B cell (primary cell): Measurements from ENCODE around the gene MRC2. TPM values are rescaled to one million over a fixed set of nuclear protein-coding genes. Genes with fewer than 3 reads are reported as not detected.

Experiments
- ATAC-seq: fragments of 200-7000 bp; cut with Tn5 transposase; one replicate; pipeline ENCODE4 v1.10.0; 2021; ENCODE audit warnings: low read depth, mild to moderate bottlenecking, moderate number of reproducible peaks, moderate library complexity
- CTCF ChIA-PET: fragments of 350-600 bp; sonication (Branson Sonifier 250); formaldehyde crosslinking; loops from one replicate; lab custom pipeline; 2021; ENCODE audit warnings: antibody characterized with exemption, inconsistent platforms; lab: Charles Lee
- POLR2A ChIA-PET: fragments of 350-600 bp; sonication (Branson Sonifier 250); formaldehyde crosslinking; loops from one replicate; lab custom pipeline; 2021; ENCODE audit warnings: antibody characterized with exemption; lab: Charles Lee
- DNase-seq: peaks from one replicate; pipeline ENCODE4 v3.0.0; 2013
- H2AFZ ChIP-seq: 2 replicates; pipeline ENCODE4 v1.6.1; 2012; ENCODE audit warnings: mild to moderate bottlenecking, low read depth, low read length; ENCODE audit not compliant: insufficient read depth, poor library complexity, severe bottlenecking
- H3K27ac ChIP-seq, 2 donors: 1 replicate in 1 of 2; 2 replicates in 1 of 2; pipeline ENCODE4 v1.5.1; 2012 to 2013; ENCODE audit warnings: low read length in 2 of 2, mild to moderate bottlenecking in 2 of 2, moderate library complexity in 1 of 2
- H3K27me3 ChIP-seq, 4 experiments: fragments of 200-600 bp in 1 of 4; sonication (generic) in 1 of 4; replicated peaks in 1 of 4; 1 replicate in 2 of 4; 2 replicates in 2 of 4; pipeline versions ENCODE4 v1.6.1 to v1.7.0; 2013 to 2016; ENCODE audit warnings: low read length in 3 of 4, mild to moderate bottlenecking in 2 of 4, mixed read lengths in 1 of 4, moderate library complexity in 1 of 4; ENCODE audit not compliant: insufficient read depth in 4 of 4, control insufficient read depth in 3 of 4; ENCODE audit errors: control extremely low read depth in 1 of 4
- H3K36me3 ChIP-seq, 2 experiments: replicated peaks in 1 of 2; 1 replicate in 1 of 2; 2 replicates in 1 of 2; pipeline versions ENCODE4 v1.6.1 to v1.7.1; 2013; ENCODE audit warnings: low read length in 1 of 2; ENCODE audit not compliant: insufficient read depth in 2 of 2, control insufficient read depth in 1 of 2; ENCODE audit errors: control extremely low read depth in 1 of 2, extremely low read depth in 1 of 2
- H3K4me1 ChIP-seq, 2 donors: fragments of 200-600 bp in 1 of 2; sonication (generic) in 1 of 2; 1 replicate in 1 of 2; 2 replicates in 1 of 2; pipeline versions ENCODE4 v1.5.1 to v1.6.1; 2013 to 2017; ENCODE audit warnings: low read length in 2 of 2; ENCODE audit not compliant: control insufficient read depth in 2 of 2, insufficient read depth in 2 of 2
- H3K4me2 ChIP-seq: replicated peaks from 2 replicates; pipeline ENCODE3; 2012; ENCODE audit warnings: mild to moderate bottlenecking, low read depth, low read length; ENCODE audit not compliant: poor library complexity, severe bottlenecking
- H3K4me3 ChIP-seq, 5 experiments: fragments of 200-600 bp in 1 of 5; sonication (generic) in 1 of 5; 1 replicate in 3 of 5; 2 replicates in 2 of 5; pipeline versions ENCODE4 v1.5.1 to v1.7.0; 2011 to 2016; ENCODE audit warnings: low read length in 4 of 5, mild to moderate bottlenecking in 4 of 5, low read depth in 2 of 5, control low read depth in 1 of 5, moderate library complexity in 1 of 5; ENCODE audit not compliant: insufficient read depth in 1 of 5; ENCODE audit errors: control extremely low read depth in 1 of 5, extremely low read depth in 1 of 5
- H3K79me2 ChIP-seq: fragments of 200-600 bp; sonication (generic); one replicate; pipeline ENCODE4 v1.6.0; 2016; ENCODE audit warnings: low read length; ENCODE audit not compliant: control insufficient read depth, insufficient read depth
- H3K9ac ChIP-seq: fragments of 200-600 bp; sonication (generic); 2 replicates; pipeline ENCODE4 v1.6.1; 2017; ENCODE audit warnings: mild to moderate bottlenecking, low read length, moderate library complexity
- H3K9me3 ChIP-seq, 3 donors: one replicate each; pipeline versions ENCODE4 v1.6.1 to v1.7.1; 2013; ENCODE audit warnings: low read length in 2 of 3; ENCODE audit not compliant: control insufficient read depth in 2 of 3, insufficient read depth in 1 of 3; ENCODE audit errors: control extremely low read depth in 1 of 3
- H4K20me1 ChIP-seq: 2 replicates; pipeline ENCODE4 v1.6.0; 2012; ENCODE audit warnings: mild to moderate bottlenecking, low read length; ENCODE audit not compliant: insufficient read depth, control insufficient read depth, poor library complexity, severe bottlenecking
- H3K27ac Mint-ChIP-seq: one replicate; pipeline ENCODE4 v1.8.0; 2021; ENCODE audit warnings: mixed read lengths
- H3K27me3 Mint-ChIP-seq: one replicate; pipeline ENCODE4 v1.8.0; 2021; ENCODE audit warnings: mixed read lengths
- H3K4me1 Mint-ChIP-seq: one replicate; pipeline ENCODE4 v1.8.0; 2021; ENCODE audit warnings: mixed read lengths
- H3K4me3 Mint-ChIP-seq: one replicate; pipeline ENCODE4 v1.8.0; 2021; ENCODE audit warnings: mixed read lengths
- H3K9me3 Mint-ChIP-seq: one replicate; pipeline ENCODE4 v1.8.0; 2022; ENCODE audit warnings: mixed read lengths; ENCODE audit not compliant: insufficient read depth
- EZH2 ChIP-seq: IDR thresholded peaks from 2 replicates; pipeline ENCODE4 v1.6.1; 2012; ENCODE audit warnings: borderline replicate concordance, low read depth, mild to moderate bottlenecking, moderate library complexity, low read length; ENCODE audit not compliant: insufficient read depth, poor library complexity, severe bottlenecking
- WGBS: methylation state at CpG from one replicate; pipeline ENCODE4 v1.1.5; 2013; ENCODE audit warnings: missing lambda C conversion rate; ENCODE audit not compliant: insufficient coverage; 5-methylcytosine and 5-hydroxymethylcytosine counted together
- intact Hi-C: fragments of 100-400 bp; cut with micrococcal nuclease; formaldehyde crosslinking; loops from one replicate; pipeline ENCODE4 v1.10.0; 2022
- polyA plus RNA-seq: library from polyadenylated mRNA; depleted of rRNA; stranded (reverse); fragments of >200 nt; gene quantifications from 2 replicates; pipeline ENCODE4 v1.2.3, GENCODE V29; 2012
- total RNA-seq, 2 donors: library from RNA; stranded (reverse); fragments of 120-200 nt in 1 of 2; gene quantifications; 1 replicate in 1 of 2; 2 replicates in 1 of 2; pipeline versions ENCODE4 v1.2.3 to v1.2.4, GENCODE V29; 2013 to 2022
- TF ChIP-seq, protein P1 (sequence below): fragments of 200-600 bp; IDR thresholded peaks from one replicate; pipeline ENCODE4 v1.8.0; 2022; ENCODE audit warnings: antibody characterized with exemption, mild to moderate bottlenecking

Gene MRC2
- total and polyA plus RNA-seq, 2 donors (not counting 1 experiment from before 2014, with no cell fraction given) = 0.09 to 0.34 TPM

- peak overlapping the region in 1 of 2 donors; percentile 23 for H3K27ac ChIP-seq
- no peaks in the 10 kb centered on the region for H3K27me3 ChIP-seq
- peak; percentile 40 for DNase-seq
- peak overlapping the region; percentile 8 for H2AFZ ChIP-seq
- peaks cover 21 to 35% of the 10 kb centered on the region in 2 donors for H3K4me1 ChIP-seq
- no peaks in the 10 kb centered on the region for H3K36me3 ChIP-seq
- 0% methylated on average over 1 of the region's 3 CpGs for WGBS
- ChIA-PET POLR2A (no interaction called here), CTCF (interaction anchor here (0.7 to 2.4 kb wide), 5 partner anchors 18 to 901 kb away, joined by 3 to 7 read pairs (median 4); no protein-coding TSS in a partner anchor)
- H3K4me2 ChIP-seq = peak overlapping the region; percentile 21
- intact Hi-C loops = loop anchor here (5.0 kb wide), 1 partner anchor 247 kb away; the partner anchor contains the start of gene TANC2
- no peaks in the 10 kb centered on the region for H3K9me3 Mint-ChIP-seq
- no peak for TF ChIP-seq EZH2
- TF ChIP-seq, protein P1, sequence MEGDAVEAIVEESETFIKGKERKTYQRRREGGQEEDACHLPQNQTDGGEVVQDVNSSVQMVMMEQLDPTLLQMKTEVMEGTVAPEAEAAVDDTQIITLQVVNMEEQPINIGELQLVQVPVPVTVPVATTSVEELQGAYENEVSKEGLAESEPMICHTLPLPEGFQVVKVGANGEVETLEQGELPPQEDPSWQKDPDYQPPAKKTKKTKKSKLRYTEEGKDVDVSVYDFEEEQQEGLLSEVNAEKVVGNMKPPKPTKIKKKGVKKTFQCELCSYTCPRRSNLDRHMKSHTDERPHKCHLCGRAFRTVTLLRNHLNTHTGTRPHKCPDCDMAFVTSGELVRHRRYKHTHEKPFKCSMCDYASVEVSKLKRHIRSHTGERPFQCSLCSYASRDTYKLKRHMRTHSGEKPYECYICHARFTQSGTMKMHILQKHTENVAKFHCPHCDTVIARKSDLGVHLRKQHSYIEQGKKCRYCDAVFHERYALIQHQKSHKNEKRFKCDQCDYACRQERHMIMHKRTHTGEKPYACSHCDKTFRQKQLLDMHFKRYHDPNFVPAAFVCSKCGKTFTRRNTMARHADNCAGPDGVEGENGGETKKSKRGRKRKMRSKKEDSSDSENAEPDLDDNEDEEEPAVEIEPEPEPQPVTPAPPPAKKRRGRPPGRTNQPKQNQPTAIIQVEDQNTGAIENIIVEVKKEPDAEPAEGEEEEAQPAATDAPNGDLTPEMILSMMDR = no peak
- H3K4me3 Mint-ChIP-seq = no peak overlapping the region
- H3K27me3 Mint-ChIP-seq = peaks cover 8% of the 10 kb centered on the region
- no peak overlapping the region for H3K9ac ChIP-seq
- ATAC-seq = no peak
- H3K27ac Mint-ChIP-seq = no peak overlapping the region
- H3K79me2 ChIP-seq = no peaks in the 10 kb centered on the region
- H3K4me3 ChIP-seq = no peak overlapping the region
- H3K9me3 ChIP-seq = no peaks in the 10 kb centered on the region
- no peaks in the 10 kb centered on the region for H4K20me1 ChIP-seq
- peaks cover 34% of the 10 kb centered on the region for H3K4me1 Mint-ChIP-seq
These were observed 92.8 kb downstream of the MRC2 start for GRCh38 chr17:62720126-62720850.

GRCh38 chr17:62722625-62723024, 95.2 kb downstream of the MRC2 start:
- H3K9me3 Mint-ChIP-seq = no peaks in the 10 kb centered on the region
- H3K27me3 ChIP-seq = no peaks in the 10 kb centered on the region
- TF ChIP-seq EZH2 = no peak
- TF ChIP-seq, protein P1 = no peak
- intact Hi-C loops = loop anchor here (5.0 kb wide), 1 partner anchor 245 kb away; the partner anchor contains the start of gene TANC2
- no peaks in the 10 kb centered on the region for H3K36me3 ChIP-seq
- ChIA-PET POLR2A (no interaction called here), CTCF (interaction anchor here (0.7 to 1.9 kb wide), 4 partner anchors 12 to 685 kb away, joined by 3 to 5 read pairs (median 4); no protein-coding TSS in a partner anchor)
- H3K9me3 ChIP-seq = no peaks in the 10 kb centered on the region
- peaks cover 8% of the 10 kb centered on the region for H3K27me3 Mint-ChIP-seq
- DNase-seq (no peak), ATAC-seq (no peak)
- WGBS = no CpG with 5 or more reads among the region's 1 CpG
- H3K27ac Mint-ChIP-seq = no peak overlapping the region
- no peak overlapping the region for H3K4me3 Mint-ChIP-seq
- no peaks in the 10 kb centered on the region for H4K20me1 ChIP-seq
- no peak overlapping the region for H3K4me3 ChIP-seq
- H2AFZ ChIP-seq = no peak overlapping the region
- no peaks in the 10 kb centered on the region for H3K79me2 ChIP-seq
- peaks cover 27 to 41% of the 10 kb centered on the region in 2 donors for H3K4me1 ChIP-seq
- no peak overlapping the region for H3K4me2 ChIP-seq
- H3K9ac ChIP-seq = no peak overlapping the region
- no peak overlapping the region for H3K27ac ChIP-seq
- peaks cover 39% of the 10 kb centered on the region for H3K4me1 Mint-ChIP-seq
